K562 (cell line): ENCODE results near the gene TUBB4B. TPM values are rescaled to one million over a fixed set of nuclear protein-coding genes. Genes with fewer than 3 reads are reported as not detected.

Source experiments
- CSDE1 ChIP-seq, 2 experiments: fragments of 450-650 bp; IDR thresholded peaks; 2 replicates each; pipeline ENCODE4 v1.6.1; 2016; ENCODE audit warnings: mild to moderate bottlenecking in 1 of 2
- CXXC5 ChIP-seq: fragments of 250-450 bp; sonication (Bioruptor Pico); IDR thresholded peaks from 2 replicates; pipeline ENCODE4 v1.8.0; 2022; ENCODE audit warnings: inconsistent platforms, mild to moderate bottlenecking, moderate library complexity
- GATAD2B ChIP-seq: fragments of 450-650 bp; IDR thresholded peaks from 2 replicates; pipeline ENCODE4 v1.6.1; 2017; ENCODE audit warnings: mild to moderate bottlenecking, borderline replicate concordance
- GTF2F1 ChIP-seq: IDR thresholded peaks from 2 replicates; pipeline ENCODE4 v1.6.1; 2011; ENCODE audit warnings: low read depth, low read length, improper control_type of control experiment
- MCM3 ChIP-seq: fragments of 450-650 bp; IDR thresholded peaks from 2 replicates; pipeline ENCODE4 v1.6.1; 2016
- MLX ChIP-seq, 2 experiments: fragments of 450-650 bp in 1 of 2; sonication (generic) in 1 of 2; formaldehyde crosslinking; conservative IDR thresholded peaks; 2 replicates each; pipeline versions ENCODE4 v1.4.0 to v1.8.1; 2020 to 2022; ENCODE audit warnings: mild to moderate bottlenecking in 1 of 2, missing genetic modification reagents in 1 of 2
- PHF21A ChIP-seq: fragments of 450-650 bp; IDR thresholded peaks from 2 replicates; pipeline ENCODE4 v1.6.1; 2017; ENCODE audit warnings: low read depth, borderline replicate concordance
- PYGO2 ChIP-seq: fragments of 450-650 bp; IDR thresholded peaks from 2 replicates; pipeline ENCODE4 v1.6.1; 2016; ENCODE audit warnings: mild to moderate bottlenecking, missing genetic modification characterization, moderate library complexity, missing compliant biosample characterization
- SP1 ChIP-seq: sonication (generic); formaldehyde crosslinking; IDR thresholded peaks from 2 replicates; pipeline ENCODE4 v1.8.1; 2022; ENCODE audit warnings: mild to moderate bottlenecking, missing genetic modification reagents
- XRCC4 ChIP-seq: IDR thresholded peaks from one replicate; pipeline ENCODE4 v1.6.1; 2011; ENCODE audit not compliant: insufficient read depth, insufficient read length; ENCODE audit errors: extremely low read depth
- ZBTB5 ChIP-seq: fragments of 450-650 bp; IDR thresholded peaks from 2 replicates; pipeline ENCODE4 v1.6.1; 2017; ENCODE audit warnings: antibody characterized with exemption
- ZNF212 ChIP-seq: fragments of 450-650 bp; formaldehyde crosslinking; IDR thresholded peaks from 2 replicates; pipeline ENCODE4 v1.4.0; 2020; ENCODE audit warnings: mild to moderate bottlenecking
- ZNF586 ChIP-seq: fragments of 450-650 bp; formaldehyde crosslinking; conservative IDR thresholded peaks from 2 replicates; pipeline ENCODE4 v1.4.0; 2020; ENCODE audit warnings: mild to moderate bottlenecking, moderate library complexity
- polyA plus RNA-seq, 8 experiments: library from polyadenylated mRNA; depleted of rRNA in 4 of 8; stranded (reverse) in 5 of 8; unstranded in 3 of 8; fragments of >200 nt; fragmentation: Nextera tagmentation in 2 of 8; fragmentation: Illumina TruSeq in 1 of 8; extraction: Ambion mirVana in 2 of 8; extraction: Trizol in 1 of 8; gene quantifications; 2 replicates each; pipeline versions ENCODE4 v1.2.1 to v1.2.3, GENCODE V29; 2011 to 2014; ENCODE audit warnings: inconsistent platforms in 1 of 8, missing spikeins in 1 of 8
- total RNA-seq, 7 experiments: library from RNA; depleted of rRNA in 6 of 7; stranded (reverse); fragments of >200 nt in 6 of 7; fragmentation: Illumina TruSeq in 2 of 7; extraction: Trizol in 2 of 7; gene quantifications; 2 replicates each; pipeline versions ENCODE4 v1.2.1 to v1.2.3, GENCODE V29; 2011 to 2021; ENCODE audit warnings: low replicate concordance in 1 of 7
- TF ChIP-seq, protein P1 (sequence below), 2 experiments: IDR thresholded peaks in 1 of 2; conservative IDR thresholded peaks in 1 of 2; 2 replicates each; pipeline ENCODE4 v1.6.1; 2016; ENCODE audit warnings: low read depth in 2 of 2, mild to moderate bottlenecking in 1 of 2, missing compliant biosample characterization in 1 of 2, missing genetic modification characterization in 1 of 2, moderate library complexity in 1 of 2
- TF ChIP-seq, protein P2 (sequence below): fragments of 450-650 bp; IDR thresholded peaks from 2 replicates; pipeline ENCODE4 v1.6.1; 2016; ENCODE audit warnings: borderline replicate concordance
- TF ChIP-seq, protein P3 (sequence below): sonication (generic); formaldehyde crosslinking; IDR thresholded peaks from 2 replicates; pipeline ENCODE4 v1.4.0; 2020; ENCODE audit warnings: mild to moderate bottlenecking, missing genetic modification reagents

TUBB4B gene
- total and polyA plus RNA-seq, 9 of the 15 experiments (the other 6 are each of a cell fraction or from before 2014, with no cell fraction given): 24.1 to 443 (median 268) TPM

GRCh38 chr9:137268538-137269201 is 27.6 kb downstream of the TUBB4B start (continued):
- TF ChIP-seq, protein P1, sequence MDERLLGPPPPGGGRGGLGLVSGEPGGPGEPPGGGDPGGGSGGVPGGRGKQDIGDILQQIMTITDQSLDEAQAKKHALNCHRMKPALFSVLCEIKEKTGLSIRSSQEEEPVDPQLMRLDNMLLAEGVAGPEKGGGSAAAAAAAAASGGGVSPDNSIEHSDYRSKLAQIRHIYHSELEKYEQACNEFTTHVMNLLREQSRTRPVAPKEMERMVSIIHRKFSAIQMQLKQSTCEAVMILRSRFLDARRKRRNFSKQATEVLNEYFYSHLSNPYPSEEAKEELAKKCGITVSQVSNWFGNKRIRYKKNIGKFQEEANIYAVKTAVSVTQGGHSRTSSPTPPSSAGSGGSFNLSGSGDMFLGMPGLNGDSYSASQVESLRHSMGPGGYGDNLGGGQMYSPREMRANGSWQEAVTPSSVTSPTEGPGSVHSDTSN (CRISPR knock-in tag; IDR thresholded peaks at IDR 0.05; ENCODE audit: low read depth): no peak
- TF ChIP-seq, protein P1 (tag; conservative IDR thresholded peaks at IDR 0.05; ENCODE audit: low read depth): no peak
- TF ChIP-seq SP1 (CRISPR knock-in tag) (no peak), MCM3 (no peak), XRCC4 (no peak), GTF2F1 (no peak), GATAD2B (no peak), ZNF586 (no peak), ZBTB5 (0 out of 2 replicates have a peak, but pooled peaks have one; percentile 36), MLX (CRISPR knock-in tag; conservative IDR thresholded peaks at IDR 0.05) (no peak), PYGO2 (tag) (no peak), CXXC5 (CRISPR knock-in tag) (peak; percentile 74), ZNF212 (CRISPR knock-in tag) (no peak), CSDE1 (IDR thresholded peaks at IDR 0.05) (no peak), PHF21A (no peak)
- TF ChIP-seq, protein P2, sequence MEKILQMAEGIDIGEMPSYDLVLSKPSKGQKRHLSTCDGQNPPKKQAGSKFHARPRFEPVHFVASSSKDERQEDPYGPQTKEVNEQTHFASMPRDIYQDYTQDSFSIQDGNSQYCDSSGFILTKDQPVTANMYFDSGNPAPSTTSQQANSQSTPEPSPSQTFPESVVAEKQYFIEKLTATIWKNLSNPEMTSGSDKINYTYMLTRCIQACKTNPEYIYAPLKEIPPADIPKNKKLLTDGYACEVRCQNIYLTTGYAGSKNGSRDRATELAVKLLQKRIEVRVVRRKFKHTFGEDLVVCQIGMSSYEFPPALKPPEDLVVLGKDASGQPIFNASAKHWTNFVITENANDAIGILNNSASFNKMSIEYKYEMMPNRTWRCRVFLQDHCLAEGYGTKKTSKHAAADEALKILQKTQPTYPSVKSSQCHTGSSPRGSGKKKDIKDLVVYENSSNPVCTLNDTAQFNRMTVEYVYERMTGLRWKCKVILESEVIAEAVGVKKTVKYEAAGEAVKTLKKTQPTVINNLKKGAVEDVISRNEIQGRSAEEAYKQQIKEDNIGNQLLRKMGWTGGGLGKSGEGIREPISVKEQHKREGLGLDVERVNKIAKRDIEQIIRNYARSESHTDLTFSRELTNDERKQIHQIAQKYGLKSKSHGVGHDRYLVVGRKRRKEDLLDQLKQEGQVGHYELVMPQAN: peak; percentile 81; the same call in 1 of the 2 replicates
- TF ChIP-seq, protein P3, sequence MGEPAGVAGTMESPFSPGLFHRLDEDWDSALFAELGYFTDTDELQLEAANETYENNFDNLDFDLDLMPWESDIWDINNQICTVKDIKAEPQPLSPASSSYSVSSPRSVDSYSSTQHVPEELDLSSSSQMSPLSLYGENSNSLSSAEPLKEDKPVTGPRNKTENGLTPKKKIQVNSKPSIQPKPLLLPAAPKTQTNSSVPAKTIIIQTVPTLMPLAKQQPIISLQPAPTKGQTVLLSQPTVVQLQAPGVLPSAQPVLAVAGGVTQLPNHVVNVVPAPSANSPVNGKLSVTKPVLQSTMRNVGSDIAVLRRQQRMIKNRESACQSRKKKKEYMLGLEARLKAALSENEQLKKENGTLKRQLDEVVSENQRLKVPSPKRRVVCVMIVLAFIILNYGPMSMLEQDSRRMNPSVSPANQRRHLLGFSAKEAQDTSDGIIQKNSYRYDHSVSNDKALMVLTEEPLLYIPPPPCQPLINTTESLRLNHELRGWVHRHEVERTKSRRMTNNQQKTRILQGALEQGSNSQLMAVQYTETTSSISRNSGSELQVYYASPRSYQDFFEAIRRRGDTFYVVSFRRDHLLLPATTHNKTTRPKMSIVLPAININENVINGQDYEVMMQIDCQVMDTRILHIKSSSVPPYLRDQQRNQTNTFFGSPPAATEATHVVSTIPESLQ (CRISPR knock-in tag): no peak
